Parathyroid adenoma (tissue), 2 donors: Measurements from ENCODE around the gene ATP6V0A1.

Experiments
- H2AFZ ChIP-seq: fragments of 300-600 bp; sonication (generic); one replicate; pipeline ENCODE4 v1.7.0; 2017; ENCODE audit warnings: antibody characterized with exemption, mild to moderate bottlenecking
- H3K27ac ChIP-seq: fragments of 300-600 bp; sonication (generic); one replicate; pipeline ENCODE4 v1.7.0; 2017
- H3K27me3 ChIP-seq: fragments of 300-600 bp; sonication (generic); one replicate; pipeline ENCODE4 v1.7.0; 2017; ENCODE audit warnings: low read length; ENCODE audit not compliant: control insufficient read depth, insufficient read depth
- H3K36me3 ChIP-seq: fragments of 300-600 bp; sonication (generic); one replicate; pipeline ENCODE4 v1.7.0; 2017; ENCODE audit warnings: low read length; ENCODE audit not compliant: control insufficient read depth, insufficient read depth
- H3K4me1 ChIP-seq: fragments of 300-600 bp; sonication (generic); one replicate; pipeline ENCODE4 v1.7.0; 2017; ENCODE audit warnings: control low read depth
- H3K4me2 ChIP-seq: fragments of 300-600 bp; sonication (generic); one replicate; pipeline ENCODE4 v1.7.0; 2017; ENCODE audit warnings: low read length
- H3K4me3 ChIP-seq: fragments of 300-600 bp; sonication (generic); one replicate; pipeline ENCODE4 v1.7.0; 2017; ENCODE audit warnings: low read depth, low read length
- H3K79me2 ChIP-seq: fragments of 300-600 bp; sonication (generic); one replicate; pipeline ENCODE4 v1.7.0; 2017; ENCODE audit warnings: control low read depth
- H3K9ac ChIP-seq: fragments of 300-600 bp; sonication (generic); one replicate; pipeline ENCODE4 v1.7.0; 2017; ENCODE audit warnings: mild to moderate bottlenecking
- H3K9me3 ChIP-seq: fragments of 300-600 bp; sonication (generic); one replicate; pipeline ENCODE4 v1.7.0; 2017; ENCODE audit warnings: low read length; ENCODE audit not compliant: control insufficient read depth
- TF ChIP-seq, protein P1 (sequence below): fragments of 300-600 bp; sonication (generic); IDR thresholded peaks from one replicate; pipeline ENCODE4 v1.7.0; 2017; ENCODE audit warnings: antibody characterized with exemption, mild to moderate bottlenecking
- donor health status: primary hyperparathyroidism.

The ATP6V0A1 gene

DNA sequence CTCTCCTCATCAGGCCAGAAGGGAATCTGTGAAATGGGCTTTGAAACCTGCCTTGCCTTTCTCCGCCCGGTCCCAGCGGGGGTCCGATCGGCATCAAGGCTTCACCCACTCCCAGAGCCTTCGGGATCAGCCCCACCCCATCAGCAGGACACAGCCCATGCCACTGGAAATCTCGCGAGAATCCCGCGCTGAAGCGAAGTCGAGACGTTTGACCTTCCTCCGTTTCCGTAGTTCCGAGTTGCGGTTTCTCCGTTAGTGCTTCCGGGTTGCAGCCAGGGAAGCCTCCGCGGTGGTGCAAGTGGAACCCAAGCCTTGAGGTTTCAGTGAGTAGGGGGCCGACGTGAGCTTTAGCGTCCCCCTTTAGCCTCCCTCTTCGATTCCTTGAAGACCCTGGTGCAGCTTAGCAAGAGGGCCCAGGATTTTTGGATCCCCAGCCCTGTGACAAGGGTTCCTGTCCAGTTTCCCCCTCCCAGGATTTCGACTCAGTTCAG lies 103.3 kb downstream of the ATP6V0A1 start, which contains the start of gene COASY:
COASY (plus strand) TSS at position 252 of the 491 bp plus-strand sequence. CDS start 475 bp downstream, outside the sequence.
- Histone ChIP-seq H3K79me2 (peaks cover 29% of the 10 kb centered on the region), H3K27ac (peak within 1 kb of the TSS; percentile 74), H3K4me1 (peaks cover 19% of the 10 kb centered on the region), H3K4me3 (peak within 1 kb of the TSS; percentile 81), H3K9me3 (no peaks in the 10 kb centered on the region), H2AFZ (peak within 1 kb of the TSS; percentile 85), H3K36me3 (no peaks in the 10 kb centered on the region), H3K27me3 (no peaks in the 10 kb centered on the region), H3K4me2 (peak within 1 kb of the TSS; percentile 91), H3K9ac (peak within 1 kb of the TSS; percentile 56)
- TF ChIP-seq, protein P1, sequence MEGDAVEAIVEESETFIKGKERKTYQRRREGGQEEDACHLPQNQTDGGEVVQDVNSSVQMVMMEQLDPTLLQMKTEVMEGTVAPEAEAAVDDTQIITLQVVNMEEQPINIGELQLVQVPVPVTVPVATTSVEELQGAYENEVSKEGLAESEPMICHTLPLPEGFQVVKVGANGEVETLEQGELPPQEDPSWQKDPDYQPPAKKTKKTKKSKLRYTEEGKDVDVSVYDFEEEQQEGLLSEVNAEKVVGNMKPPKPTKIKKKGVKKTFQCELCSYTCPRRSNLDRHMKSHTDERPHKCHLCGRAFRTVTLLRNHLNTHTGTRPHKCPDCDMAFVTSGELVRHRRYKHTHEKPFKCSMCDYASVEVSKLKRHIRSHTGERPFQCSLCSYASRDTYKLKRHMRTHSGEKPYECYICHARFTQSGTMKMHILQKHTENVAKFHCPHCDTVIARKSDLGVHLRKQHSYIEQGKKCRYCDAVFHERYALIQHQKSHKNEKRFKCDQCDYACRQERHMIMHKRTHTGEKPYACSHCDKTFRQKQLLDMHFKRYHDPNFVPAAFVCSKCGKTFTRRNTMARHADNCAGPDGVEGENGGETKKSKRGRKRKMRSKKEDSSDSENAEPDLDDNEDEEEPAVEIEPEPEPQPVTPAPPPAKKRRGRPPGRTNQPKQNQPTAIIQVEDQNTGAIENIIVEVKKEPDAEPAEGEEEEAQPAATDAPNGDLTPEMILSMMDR, result no peak

- Histone ChIP-seq H3K9me3 (no peaks in the 10 kb centered on the region), H3K27me3 (no peaks in the 10 kb centered on the region), H3K4me2 (peak overlapping the region; percentile 91), H3K27ac (peak overlapping the region; percentile 74), H3K36me3 (no peaks in the 10 kb centered on the region), H3K79me2 (peaks cover 29% of the 10 kb centered on the region), H3K4me1 (peaks cover 20% of the 10 kb centered on the region), H2AFZ (peak overlapping the region; percentile 85), H3K9ac (peak overlapping the region; percentile 56), H3K4me3 (peak overlapping the region; percentile 81)
- TF ChIP-seq, protein P1, result no peak
Observed at GRCh38 chr17:42562388-42563142, 103.9 kb downstream of the ATP6V0A1 start.

- Histone ChIP-seq H2AFZ (no peak overlapping the region), H3K9ac (peak overlapping the region; percentile 56)
Observed at GRCh38 chr17:42563143-42563509, 104.4 kb downstream of the ATP6V0A1 start.

DNA sequence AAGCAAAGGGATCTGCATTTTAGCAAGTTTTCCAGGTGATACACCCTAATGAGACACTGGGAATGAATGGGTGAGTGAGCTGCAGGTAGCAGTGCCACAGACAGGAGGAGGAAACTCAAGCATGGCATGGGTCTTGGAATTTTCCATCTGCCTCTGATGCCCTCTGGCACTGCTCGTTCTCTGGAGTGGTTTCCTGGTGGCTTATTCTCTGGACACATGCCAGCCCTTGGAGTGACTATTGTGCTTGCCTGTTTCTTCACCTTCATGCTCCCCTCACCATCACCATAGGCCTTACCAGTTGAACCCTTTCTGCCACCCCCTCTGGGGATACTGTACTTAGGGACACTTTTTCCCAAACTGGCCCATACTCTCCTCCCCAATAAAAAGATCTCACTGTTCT lies 104.9 kb downstream of the ATP6V0A1 start:
- Histone ChIP-seq H3K9me3 (no peaks in the 10 kb centered on the region), H3K27ac (no peak overlapping the region), H2AFZ (no peak overlapping the region), H3K79me2 (peaks cover 29% of the 10 kb centered on the region), H3K4me1 (peaks cover 24% of the 10 kb centered on the region), H3K4me2 (peak overlapping the region; percentile 91), H3K9ac (no peak overlapping the region), H3K27me3 (no peaks in the 10 kb centered on the region), H3K4me3 (peak overlapping the region; percentile 81), H3K36me3 (no peaks in the 10 kb centered on the region)
- TF ChIP-seq, protein P1, result no peak

More at GRCh38 chr17:42563143-42563509, 104.4 kb downstream of the ATP6V0A1 start:
- Histone ChIP-seq H3K4me3 (peak overlapping the region; percentile 81), H3K4me2 (peak overlapping the region; percentile 91), H3K4me1 (peaks cover 24% of the 10 kb centered on the region), H3K9me3 (no peaks in the 10 kb centered on the region), H3K79me2 (peaks cover 29% of the 10 kb centered on the region), H3K27me3 (no peaks in the 10 kb centered on the region), H3K36me3 (no peaks in the 10 kb centered on the region), H3K27ac (no peak overlapping the region)
- TF ChIP-seq, protein P1, result no peak
